Activated CD8-positive, alpha-beta memory T cell treated with anti-CD3 and anti-CD28 coated beads, Interleukin-2, amount 10 ng/mL, durations not matched to agents 7 days and 5 days (primary cell): Measurements from ENCODE around the gene IMMP2L. TPM values are rescaled to one million over a fixed set of nuclear protein-coding genes. Genes with fewer than 3 reads are reported as not detected.
A peak's percentile ranks its signal among the peaks of the same experiment; 100 is the strongest.

Experiments used
- ATAC-seq: fragments of 150-1000 bp; cut with Tn5 transposase; one replicate; pipeline ENCODE4 v1.10.0; 2021; ENCODE audit warnings: moderate library complexity
- CTCF ChIA-PET: fragments of 350-600 bp; sonication (Branson Sonifier 250); formaldehyde crosslinking; loops from one replicate; lab custom pipeline; 2021; ENCODE audit warnings: antibody characterized with exemption; lab: Charles Lee
- DNase-seq: peaks from one replicate; pipeline ENCODE4 v3.0.0-alpha.2; 2020
- H3K27ac Mint-ChIP-seq: one replicate; pipeline ENCODE4 v1.8.0; 2021; ENCODE audit warnings: mild to moderate bottlenecking, mixed read lengths
- H3K27me3 Mint-ChIP-seq: one replicate; pipeline ENCODE4 v1.8.0; 2021; ENCODE audit warnings: mixed read lengths
- H3K36me3 Mint-ChIP-seq: one replicate; pipeline ENCODE4 v1.8.0; 2021; ENCODE audit warnings: mild to moderate bottlenecking, mixed read lengths
- H3K4me1 Mint-ChIP-seq: one replicate; pipeline ENCODE4 v1.8.0; 2021; ENCODE audit warnings: mixed read lengths
- H3K4me3 Mint-ChIP-seq: one replicate; pipeline ENCODE4 v1.8.0; 2021; ENCODE audit warnings: mild to moderate bottlenecking, moderate library complexity, mixed read lengths
- H3K9me3 Mint-ChIP-seq: one replicate; pipeline ENCODE4 v1.8.0; 2022; ENCODE audit warnings: low read depth, mixed read lengths
- total RNA-seq, 2 experiments: library from RNA; stranded (reverse); gene quantifications; one replicate each; pipeline ENCODE4 v1.2.3, GENCODE V29; 2021

IMMP2L gene
- total RNA-seq, 2 experiments from 2014 or later: 11.5 to 13.1 TPM

GRCh38 chr7:110835218-110835617 is 727.1 kb downstream of the IMMP2L start:
- peaks cover 1% of the 10 kb centered on the region for H3K36me3 Mint-ChIP-seq
- no peak for DNase-seq

GRCh38 chr7:110831419-110831818 is 730.9 kb downstream of the IMMP2L start:
- Mint-ChIP-seq H3K36me3 (no peaks in the 10 kb centered on the region), H3K4me3 (no peak overlapping the region), H3K27ac (no peak overlapping the region), H3K4me1 (no peaks in the 10 kb centered on the region), H3K9me3 (no peaks in the 10 kb centered on the region), H3K27me3 (no peaks in the 10 kb centered on the region)
- ATAC-seq (no peak), DNase-seq (no peak)
- CTCF ChIA-PET: no interaction called here

More at GRCh38 chr7:110835218-110835617, 727.1 kb downstream of the IMMP2L start:
- Mint-ChIP-seq H3K27me3 (no peaks in the 10 kb centered on the region), H3K4me1 (no peaks in the 10 kb centered on the region), H3K27ac (no peak overlapping the region), H3K9me3 (no peaks in the 10 kb centered on the region), H3K4me3 (no peak overlapping the region)
- ATAC-seq: no peak
- CTCF ChIA-PET: interaction anchor here (1.1 kb wide), 1 partner anchor 43 kb away, joined by 3 read pairs; no protein-coding TSS in a partner anchor

- H3K27me3 Mint-ChIP-seq: no peaks in the 10 kb centered on the region
- no peak for ATAC-seq
These were observed 731.5 kb downstream of the IMMP2L start for GRCh38 chr7:110830778-110831177.

GRCh38 chr7:110827936-110828335 is 734.4 kb downstream of the IMMP2L start:
- Mint-ChIP-seq H3K4me1 (no peaks in the 10 kb centered on the region), H3K27ac (no peak overlapping the region), H3K9me3 (peaks cover 4% of the 10 kb centered on the region), H3K4me3 (no peak overlapping the region), H3K27me3 (no peaks in the 10 kb centered on the region), H3K36me3 (peaks cover 1% of the 10 kb centered on the region)
- no peak for ATAC-seq
- DNase-seq: no peak
- CTCF ChIA-PET: no interaction called here

More at GRCh38 chr7:110830778-110831177, 731.5 kb downstream of the IMMP2L start:
- H3K9me3 Mint-ChIP-seq: no peaks in the 10 kb centered on the region
- CTCF ChIA-PET: no interaction called here
- DNase-seq: no peak
- H3K27ac Mint-ChIP-seq: no peak overlapping the region
- no peaks in the 10 kb centered on the region for H3K4me1 Mint-ChIP-seq
- H3K4me3 Mint-ChIP-seq: no peak overlapping the region
- H3K36me3 Mint-ChIP-seq: no peaks in the 10 kb centered on the region

- H3K4me3 Mint-ChIP-seq: no peak overlapping the region
- peaks cover 1% of the 10 kb centered on the region for H3K36me3 Mint-ChIP-seq
- ATAC-seq: no peak
These were observed 734.9 kb downstream of the IMMP2L start for GRCh38 chr7:110827287-110827855.

GRCh38 chr7:110813986-110814385 is 748.3 kb downstream of the IMMP2L start:
- Mint-ChIP-seq H3K9me3 (peaks cover under 1% of the 10 kb centered on the region), H3K36me3 (no peaks in the 10 kb centered on the region), H3K4me1 (no peaks in the 10 kb centered on the region), H3K27ac (no peak overlapping the region), H3K27me3 (no peaks in the 10 kb centered on the region), H3K4me3 (no peak overlapping the region)
- CTCF ChIA-PET: no interaction called here
- ATAC-seq (no peak), DNase-seq (no peak)

More at GRCh38 chr7:110827287-110827855, 734.9 kb downstream of the IMMP2L start:
- Mint-ChIP-seq H3K9me3 (peaks cover 4% of the 10 kb centered on the region), H3K27ac (no peak overlapping the region), H3K4me1 (no peaks in the 10 kb centered on the region), H3K27me3 (no peaks in the 10 kb centered on the region)
- DNase-seq: no peak
- CTCF ChIA-PET: no interaction called here

GRCh38 chr7:110809832-110810231 is 752.5 kb downstream of the IMMP2L start:
- ATAC-seq: no peak
- H3K27ac Mint-ChIP-seq: no peak overlapping the region
- CTCF ChIA-PET: interaction anchor here (1.1 to 1.3 kb wide), 2 partner anchors 18 to 170 kb away, joined by 3 to 4 read pairs; no protein-coding TSS in a partner anchor
- H3K36me3 Mint-ChIP-seq: no peaks in the 10 kb centered on the region
- H3K9me3 Mint-ChIP-seq: no peaks in the 10 kb centered on the region
- H3K27me3 Mint-ChIP-seq: no peaks in the 10 kb centered on the region
- no peak overlapping the region for H3K4me3 Mint-ChIP-seq
- DNase-seq: no peak
- no peaks in the 10 kb centered on the region for H3K4me1 Mint-ChIP-seq

GRCh38 chr7:110808361-110808760 is 753.9 kb downstream of the IMMP2L start:
- no peaks in the 10 kb centered on the region for H3K36me3 Mint-ChIP-seq
- no peaks in the 10 kb centered on the region for H3K4me1 Mint-ChIP-seq
- H3K4me3 Mint-ChIP-seq: no peak overlapping the region
- no peak for DNase-seq
- no peaks in the 10 kb centered on the region for H3K9me3 Mint-ChIP-seq
- no peaks in the 10 kb centered on the region for H3K27me3 Mint-ChIP-seq
- no peak for ATAC-seq
- no peak overlapping the region for H3K27ac Mint-ChIP-seq
- CTCF ChIA-PET: no interaction called here

- CTCF ChIA-PET: no interaction called here
- Mint-ChIP-seq H3K4me3 (no peak overlapping the region), H3K36me3 (peaks cover 3% of the 10 kb centered on the region), H3K27ac (no peak overlapping the region), H3K4me1 (peaks cover 6% of the 10 kb centered on the region), H3K9me3 (peaks cover 2% of the 10 kb centered on the region), H3K27me3 (no peaks in the 10 kb centered on the region)
- DNase-seq (no peak), ATAC-seq (no peak)
These were observed 757.8 kb downstream of the IMMP2L start for GRCh38 chr7:110804501-110804900.

GRCh38 chr7:110803602-110804143 is 758.6 kb downstream of the IMMP2L start:
- H3K9me3 Mint-ChIP-seq: peaks cover 2% of the 10 kb centered on the region
- H3K4me1 Mint-ChIP-seq: peaks cover 6% of the 10 kb centered on the region
- no peak for DNase-seq
- ATAC-seq: no peak
- H3K36me3 Mint-ChIP-seq: peaks cover 3% of the 10 kb centered on the region
- no peak overlapping the region for H3K27ac Mint-ChIP-seq
- H3K4me3 Mint-ChIP-seq: no peak overlapping the region
- H3K27me3 Mint-ChIP-seq: no peaks in the 10 kb centered on the region
- CTCF ChIA-PET: no interaction called here

- Mint-ChIP-seq H3K4me1 (peaks cover 9% of the 10 kb centered on the region), H3K9me3 (peaks cover 2% of the 10 kb centered on the region), H3K27me3 (no peaks in the 10 kb centered on the region), H3K27ac (no peak overlapping the region), H3K36me3 (peaks cover 3% of the 10 kb centered on the region), H3K4me3 (no peak overlapping the region)
- CTCF ChIA-PET: no interaction called here
- DNase-seq: no peak
- peak; percentile 33 for ATAC-seq
These were observed 760.8 kb downstream of the IMMP2L start for GRCh38 chr7:110801502-110801901.

GRCh38 chr7:110800984-110801383 is 761.3 kb downstream of the IMMP2L start:
- no peak for DNase-seq
- no peak for ATAC-seq
- no peak overlapping the region for H3K4me3 Mint-ChIP-seq
- CTCF ChIA-PET: no interaction called here
- peaks cover 3% of the 10 kb centered on the region for H3K36me3 Mint-ChIP-seq
- peaks cover 2% of the 10 kb centered on the region for H3K9me3 Mint-ChIP-seq
- no peak overlapping the region for H3K27ac Mint-ChIP-seq
- no peaks in the 10 kb centered on the region for H3K27me3 Mint-ChIP-seq
- peaks cover 9% of the 10 kb centered on the region for H3K4me1 Mint-ChIP-seq

- Mint-ChIP-seq H3K27me3 (no peaks in the 10 kb centered on the region), H3K27ac (no peak overlapping the region), H3K9me3 (peaks cover 2% of the 10 kb centered on the region), H3K36me3 (peaks cover 3% of the 10 kb centered on the region), H3K4me3 (no peak overlapping the region), H3K4me1 (peaks cover 9% of the 10 kb centered on the region)
- DNase-seq (no peak), ATAC-seq (no peak)
- CTCF ChIA-PET: no interaction called here
These were observed 764.6 kb downstream of the IMMP2L start for GRCh38 chr7:110797656-110798055.

- Mint-ChIP-seq H3K36me3 (peaks cover 1% of the 10 kb centered on the region), H3K27ac (no peak overlapping the region), H3K4me3 (no peak overlapping the region), H3K9me3 (peaks cover 3% of the 10 kb centered on the region), H3K4me1 (no peaks in the 10 kb centered on the region), H3K27me3 (no peaks in the 10 kb centered on the region)
- no peak for DNase-seq
- ATAC-seq: no peak
- CTCF ChIA-PET: interaction anchor here (1.4 kb wide), 1 partner anchor 20 kb away, joined by 4 read pairs; no protein-coding TSS in a partner anchor
These were observed 771.3 kb downstream of the IMMP2L start for GRCh38 chr7:110790992-110791391.
